COLO668 (cell line): ENCODE results near the gene MAK.
"Not testable (repeated sequence)": the region's sequence is repeated elsewhere in the genome, so short reads cannot be mapped to it uniquely, and the experiment has no call there.

ENCODE experiments used
- DNase-seq: peaks from one replicate; lab custom pipeline; 2025; ENCODE audit not compliant: unreplicated experiment; lab: John Stamatoyannopoulos, UW

MAK gene

GRCh38 chr6:10854922-10855632 lies 16.7 kb upstream of the MAK start:
- no peak for DNase-seq

DNA sequence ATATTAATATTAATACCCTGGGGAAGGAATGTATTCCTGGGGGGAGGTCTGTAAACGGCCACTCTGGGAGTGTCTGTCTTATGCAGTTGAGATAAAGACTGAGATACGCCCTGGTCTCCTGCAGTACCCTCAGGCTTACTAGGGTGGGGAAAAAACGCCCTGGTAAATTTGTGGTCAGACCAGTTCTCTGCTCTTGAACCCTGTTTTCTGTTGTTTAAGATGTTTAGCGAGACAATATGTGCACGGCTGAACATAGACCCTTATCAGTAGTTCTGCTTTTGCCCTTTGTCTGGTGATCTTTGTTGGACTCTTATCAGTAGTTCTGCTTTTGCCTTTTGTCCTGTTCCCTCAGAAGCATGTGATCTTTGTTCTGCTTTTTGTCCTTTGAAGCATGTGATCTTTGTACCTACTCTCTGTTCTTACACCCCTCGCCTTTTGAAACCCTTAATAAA lies 15.5 kb upstream of the MAK start:
- not testable (repeated sequence) for DNase-seq

- DNase-seq: no peak
Measured at GRCh38 chr6:10852361-10852960, 14.1 kb upstream of the MAK start.

- DNase-seq: no peak
Measured at GRCh38 chr6:10850728-10851127, 12.4 kb upstream of the MAK start.

DNA sequence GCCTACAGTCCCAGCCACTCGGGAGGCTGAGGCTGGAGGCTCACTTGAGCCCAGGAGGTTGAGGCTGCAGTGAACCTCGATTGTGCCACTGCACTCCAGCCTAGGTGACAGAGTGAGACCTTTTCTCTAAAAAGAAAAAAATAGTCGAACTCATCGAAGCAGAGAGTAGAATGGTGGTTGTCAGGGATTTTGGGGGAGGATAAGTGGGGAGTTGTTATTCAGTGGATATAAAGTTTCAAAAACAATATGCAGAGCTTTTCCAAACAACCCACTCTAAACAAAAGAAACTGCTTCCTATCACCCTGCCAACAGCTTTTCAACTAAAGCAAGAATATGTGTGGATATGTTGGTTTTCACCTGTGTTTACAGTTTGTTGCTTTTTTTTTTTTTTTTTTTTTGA lies 11.6 kb upstream of the MAK start:
- no peak for DNase-seq

GRCh38 chr6:10847684-10848083 lies 9.3 kb upstream of the MAK start:
- no peak for DNase-seq

GRCh38 chr6:10843554-10843953 lies 5.2 kb upstream of the MAK start:
- no peak for DNase-seq

DNA sequence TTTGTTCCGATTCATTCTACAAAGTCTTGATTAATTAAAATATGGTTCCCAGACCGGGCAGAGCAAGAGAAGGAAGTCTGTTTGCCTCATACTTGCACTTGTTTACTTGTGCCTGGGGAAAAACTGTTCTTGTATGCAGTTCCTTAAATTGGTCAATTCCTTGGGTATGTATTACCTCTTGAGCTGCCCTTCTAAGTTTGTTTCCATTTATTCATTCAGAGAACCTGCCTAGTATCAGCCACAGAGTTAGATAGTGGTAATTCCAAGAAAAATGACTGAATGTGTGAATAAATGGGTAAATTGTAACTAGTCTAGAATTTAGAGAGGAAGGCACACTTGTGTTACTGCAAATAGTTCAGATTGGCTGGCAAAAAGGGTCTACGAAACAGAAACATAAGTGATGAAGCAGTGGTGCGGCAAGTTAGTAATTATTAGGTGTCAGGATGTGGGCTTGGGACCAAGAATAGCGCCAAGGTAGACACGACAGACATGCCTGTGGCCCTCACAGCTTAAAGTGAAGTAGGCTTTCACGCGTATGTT lies 525 bp upstream of the MAK start:
- DNase-seq: no peak

GRCh38 chr6:10837622-10837994 lies 731 bp downstream of the MAK start:
- DNase-seq: peak; percentile 21

DNA sequence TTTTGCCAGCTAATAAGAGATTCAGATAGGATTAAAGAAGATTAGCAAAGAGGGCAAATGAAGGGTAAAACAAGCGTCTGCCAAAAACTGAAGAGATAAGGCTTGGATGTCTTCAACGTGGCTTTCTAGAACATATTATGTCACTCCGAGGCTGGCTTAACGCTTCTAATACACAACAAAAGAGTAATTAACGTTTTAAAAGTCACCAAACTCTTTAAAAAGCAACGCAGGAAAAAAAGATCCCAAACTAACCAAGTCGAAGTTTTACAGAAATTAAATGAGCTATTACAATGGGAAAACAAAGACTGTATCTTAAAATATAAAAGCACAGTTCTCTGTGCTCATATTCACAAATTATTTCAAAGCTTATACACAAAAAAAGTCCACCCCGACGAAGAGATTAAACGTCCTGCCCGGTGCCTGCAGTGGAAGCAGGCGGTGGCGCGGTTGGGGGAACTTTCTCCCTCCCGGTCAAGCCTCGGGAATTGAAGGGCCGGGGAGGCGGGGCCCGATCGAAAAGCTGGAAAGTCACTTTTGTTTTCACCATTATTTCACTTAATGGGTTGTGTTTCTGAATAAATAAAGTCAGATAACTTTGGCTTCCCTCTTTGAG lies 1.2 kb downstream of the MAK start:
- DNase-seq: peak; percentile 24

- no peak for DNase-seq
Measured at GRCh38 chr6:10834823-10835222, 3.5 kb downstream of the MAK start.

DNA sequence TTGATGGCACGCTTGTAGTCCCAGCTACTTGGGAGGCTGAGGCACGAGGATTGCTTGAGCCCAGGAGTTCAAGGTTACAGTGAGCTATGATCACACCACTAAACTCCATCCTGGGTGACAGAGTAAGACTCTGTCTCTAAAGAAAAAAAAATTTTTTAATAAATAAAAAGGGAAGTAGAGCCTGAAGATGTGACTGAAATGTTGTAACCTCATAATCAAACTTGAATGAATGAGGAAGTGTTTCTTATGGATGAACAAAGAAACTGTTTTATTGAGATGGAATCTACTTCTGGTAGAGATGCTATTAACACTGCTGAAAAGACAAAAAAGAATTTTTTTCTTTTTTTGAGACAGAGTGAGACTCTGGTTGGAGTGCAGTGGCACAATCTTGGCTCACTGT lies 6.7 kb downstream of the MAK start:
- no peak for DNase-seq

- no peak for DNase-seq
Measured at GRCh38 chr6:10824819-10825218, 13.5 kb downstream of the MAK start.

DNA sequence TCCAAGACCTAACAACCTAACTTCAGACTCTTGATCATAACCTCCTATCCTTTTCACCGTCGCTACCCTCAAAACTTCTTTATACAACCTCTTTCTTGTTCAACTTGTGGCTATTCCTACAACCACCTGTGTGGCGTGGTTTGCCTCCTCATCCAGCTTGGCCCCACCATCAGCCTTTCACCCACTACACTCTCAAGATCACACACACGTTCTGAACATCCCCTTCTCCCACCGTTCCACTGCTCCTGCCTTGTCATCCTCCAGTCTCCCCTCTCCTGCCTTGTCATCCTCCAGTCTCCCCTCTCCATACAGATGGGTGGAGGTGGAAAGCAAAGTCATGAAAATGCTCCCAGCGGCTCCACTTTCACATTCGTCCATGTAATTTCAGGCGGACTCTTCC lies 14.0 kb downstream of the MAK start:
- DNase-seq: no peak

GRCh38 chr6:10814176-10814575 lies 24.2 kb downstream of the MAK start:
- DNase-seq: not testable (repeated sequence)

- no peak for DNase-seq
Measured at GRCh38 chr6:10809098-10809497, 29.2 kb downstream of the MAK start.

DNA sequence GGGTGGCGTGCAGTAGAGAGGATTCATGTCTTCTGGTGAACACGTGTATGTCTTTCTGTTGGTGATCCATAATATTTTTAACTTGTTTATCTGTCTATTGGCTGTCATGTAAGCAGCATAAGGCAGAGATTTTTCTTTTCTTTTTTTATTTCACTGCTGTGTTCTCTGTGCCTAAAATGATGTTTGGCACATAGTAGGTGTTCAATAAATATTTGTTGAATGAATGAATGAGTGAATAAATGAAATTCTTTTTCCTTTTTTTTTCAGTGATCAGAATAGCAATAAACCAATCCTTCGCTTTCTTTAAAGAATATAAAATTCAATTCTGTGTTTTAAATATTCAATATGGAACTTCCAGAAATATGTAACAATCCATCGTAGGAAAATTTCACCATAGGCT lies 30.0 kb downstream of the MAK start:
- no peak for DNase-seq

DNA sequence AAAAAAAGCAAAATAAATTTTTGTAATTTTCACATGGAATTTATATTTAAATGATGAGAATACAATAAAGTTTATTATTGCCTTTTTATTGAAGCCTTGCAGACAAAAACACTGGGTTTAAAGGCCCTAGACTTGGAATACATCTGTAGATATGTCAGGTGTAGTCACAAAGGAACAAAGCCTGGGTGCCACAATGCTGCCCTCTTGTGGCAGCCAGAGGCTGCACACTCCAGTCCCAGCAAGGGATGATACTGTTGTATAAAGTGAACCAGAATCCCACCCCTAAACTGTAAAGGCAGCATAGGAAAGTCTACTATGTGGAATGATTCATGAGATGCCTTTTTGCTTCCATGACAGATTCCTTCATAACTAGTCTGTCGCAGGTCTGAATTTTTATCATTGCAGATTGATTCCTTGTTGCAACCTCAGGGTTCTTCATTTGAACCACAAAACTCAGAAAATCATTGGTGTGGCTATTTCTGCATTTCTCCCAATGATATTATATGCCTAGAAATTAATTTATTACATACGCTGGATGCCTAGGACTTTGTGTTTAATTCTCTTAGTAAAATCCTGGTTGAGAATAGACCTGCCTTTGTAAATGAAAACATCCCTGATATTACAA lies 37.0 kb downstream of the MAK start:
- DNase-seq: peak; percentile 42

GRCh38 chr6:10800810-10801209 lies 37.5 kb downstream of the MAK start:
- no peak for DNase-seq

GRCh38 chr6:10794239-10794638 lies 44.1 kb downstream of the MAK start:
- no peak for DNase-seq

- no peak for DNase-seq
Measured at GRCh38 chr6:10793695-10794094, 44.6 kb downstream of the MAK start.

DNA sequence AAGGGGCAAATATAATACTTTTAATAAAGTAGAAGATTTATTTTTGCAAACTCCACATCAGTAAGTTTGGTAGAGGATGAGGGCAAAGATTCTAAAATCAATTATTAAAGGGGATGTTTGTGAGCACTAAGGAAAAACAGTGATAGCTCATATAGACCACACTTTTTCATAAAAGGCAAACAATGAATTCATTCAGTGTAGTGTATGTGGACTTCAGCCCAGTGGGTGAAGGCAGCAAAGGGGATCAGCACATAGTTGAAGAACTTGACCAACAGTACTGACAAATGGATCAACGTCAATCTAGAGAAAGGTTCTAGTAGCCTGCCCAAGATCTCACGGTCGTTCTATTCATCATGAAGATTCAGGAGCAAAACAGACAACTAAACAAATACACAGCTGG lies 45.3 kb downstream of the MAK start:
- no peak for DNase-seq
